Activated naive CD8-positive, alpha-beta T cell treated with anti-CD3 and anti-CD28 coated beads, Interleukin-2, amount 50 U/mL, for 24 hours (primary cell): Measurements from ENCODE around the gene TMPRSS2.

Source experiments
- ATAC-seq: fragments of 150-1000 bp; cut with Tn5 transposase; one replicate; pipeline ENCODE4 v1.10.0; 2021
- DNase-seq: peaks from one replicate; pipeline ENCODE4 v3.0.0; 2021
- H3K27ac Mint-ChIP-seq: one replicate; pipeline ENCODE4 v1.8.0; 2021; ENCODE audit warnings: mild to moderate bottlenecking, mixed read lengths
- H3K27me3 Mint-ChIP-seq: one replicate; pipeline ENCODE4 v1.8.0; 2021; ENCODE audit warnings: mixed read lengths
- H3K36me3 Mint-ChIP-seq: one replicate; pipeline ENCODE4 v1.8.0; 2021; ENCODE audit warnings: low read depth, mixed read lengths
- H3K4me1 Mint-ChIP-seq: one replicate; pipeline ENCODE4 v1.8.0; 2021; ENCODE audit warnings: mixed read lengths
- H3K4me3 Mint-ChIP-seq: one replicate; pipeline ENCODE4 v1.8.0; 2021; ENCODE audit warnings: mild to moderate bottlenecking, moderate library complexity, mixed read lengths
- H3K9me3 Mint-ChIP-seq: one replicate; pipeline ENCODE4 v1.8.0; 2021; ENCODE audit warnings: mixed read lengths

The TMPRSS2 gene

DNA sequence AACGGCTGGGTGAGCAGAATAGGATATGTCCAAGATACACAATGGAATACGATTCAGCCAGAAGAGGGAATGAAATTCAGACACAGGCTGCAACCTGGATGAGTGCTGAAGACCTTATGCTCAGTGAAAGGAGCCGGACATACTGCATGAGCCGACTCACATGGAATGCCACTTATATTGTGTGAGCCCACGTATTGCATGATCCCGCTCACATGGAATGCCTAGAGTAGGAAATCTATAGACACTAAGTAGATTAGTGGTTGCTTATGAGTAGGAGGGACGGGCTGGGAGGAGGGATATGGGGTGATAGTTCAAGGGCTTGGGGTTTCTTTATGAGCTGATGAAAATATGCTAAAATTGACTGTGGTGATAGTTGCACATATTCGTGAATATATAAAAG lies 26.8 kb downstream of the TMPRSS2 start:
- Mint-ChIP-seq H3K4me1 (no peaks in the 10 kb centered on the region), H3K4me3 (no peak overlapping the region), H3K9me3 (no peaks in the 10 kb centered on the region), H3K27ac (no peak overlapping the region), H3K27me3 (peaks cover 5% of the 10 kb centered on the region), H3K36me3 (no peaks in the 10 kb centered on the region)
- no peak for DNase-seq
- ATAC-seq, result no peak

DNA sequence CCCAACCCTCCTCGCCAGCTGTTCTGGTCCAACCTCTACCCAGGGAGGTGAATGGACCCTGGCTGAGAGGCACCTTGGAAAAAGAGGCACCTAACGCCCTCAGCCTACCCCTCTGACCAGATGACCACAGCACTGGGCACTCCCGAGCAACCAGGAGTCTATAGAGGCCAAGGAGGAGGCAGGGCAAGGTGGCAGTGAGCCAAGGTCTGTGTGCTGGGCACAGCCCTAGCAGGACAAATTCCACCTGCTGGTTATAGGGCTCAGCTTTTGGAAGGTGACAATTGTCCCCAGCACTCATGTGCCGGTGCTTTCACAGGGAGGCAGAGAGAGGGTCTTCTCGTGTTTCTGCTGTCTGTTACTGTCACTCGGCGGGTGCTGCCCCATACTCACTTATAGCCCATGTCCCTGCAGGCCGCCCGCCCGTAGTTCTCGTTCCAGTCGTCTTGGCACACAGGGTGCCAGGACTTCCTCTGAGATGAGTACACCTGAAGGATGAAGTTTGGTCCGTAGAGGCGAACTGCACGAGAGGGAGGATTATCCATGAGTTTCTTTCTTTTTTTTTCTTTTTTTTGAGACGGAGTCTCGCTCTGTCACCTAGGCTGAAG lies 27.8 kb downstream of the TMPRSS2 start:
- H3K27ac Mint-ChIP-seq, result no peak overlapping the region
- no peak overlapping the region for H3K4me3 Mint-ChIP-seq
- H3K9me3 Mint-ChIP-seq, result no peaks in the 10 kb centered on the region
- H3K27me3 Mint-ChIP-seq, result peaks cover 5% of the 10 kb centered on the region
- no peak for ATAC-seq
- no peaks in the 10 kb centered on the region for H3K4me1 Mint-ChIP-seq
- no peaks in the 10 kb centered on the region for H3K36me3 Mint-ChIP-seq
- DNase-seq, result no peak

DNA sequence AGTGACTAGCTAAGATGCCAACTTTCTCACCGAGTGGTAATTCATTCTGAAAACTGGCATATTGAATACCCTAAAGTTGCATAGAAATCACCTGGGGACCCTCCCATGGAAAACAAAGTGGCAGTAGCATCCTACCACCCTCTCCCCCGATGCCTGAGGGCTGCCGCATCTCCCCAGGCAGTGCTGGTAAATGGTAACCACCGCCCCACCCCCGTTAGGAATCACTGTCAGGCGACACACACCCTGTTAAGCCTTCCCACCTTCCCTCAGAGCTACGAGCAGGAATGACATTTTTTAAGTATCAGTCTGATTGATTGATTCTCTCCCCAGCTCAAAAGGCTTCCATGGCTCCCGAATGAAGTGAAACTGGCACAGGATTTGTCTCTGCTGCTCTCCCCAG lies 28.3 kb downstream of the TMPRSS2 start:
- DNase-seq (no peak), ATAC-seq (no peak)
- H3K27ac Mint-ChIP-seq, result no peak overlapping the region
- H3K36me3 Mint-ChIP-seq, result no peaks in the 10 kb centered on the region
- no peaks in the 10 kb centered on the region for H3K9me3 Mint-ChIP-seq
- no peak overlapping the region for H3K4me3 Mint-ChIP-seq
- H3K4me1 Mint-ChIP-seq, result no peaks in the 10 kb centered on the region
- peaks cover 5% of the 10 kb centered on the region for H3K27me3 Mint-ChIP-seq

DNA sequence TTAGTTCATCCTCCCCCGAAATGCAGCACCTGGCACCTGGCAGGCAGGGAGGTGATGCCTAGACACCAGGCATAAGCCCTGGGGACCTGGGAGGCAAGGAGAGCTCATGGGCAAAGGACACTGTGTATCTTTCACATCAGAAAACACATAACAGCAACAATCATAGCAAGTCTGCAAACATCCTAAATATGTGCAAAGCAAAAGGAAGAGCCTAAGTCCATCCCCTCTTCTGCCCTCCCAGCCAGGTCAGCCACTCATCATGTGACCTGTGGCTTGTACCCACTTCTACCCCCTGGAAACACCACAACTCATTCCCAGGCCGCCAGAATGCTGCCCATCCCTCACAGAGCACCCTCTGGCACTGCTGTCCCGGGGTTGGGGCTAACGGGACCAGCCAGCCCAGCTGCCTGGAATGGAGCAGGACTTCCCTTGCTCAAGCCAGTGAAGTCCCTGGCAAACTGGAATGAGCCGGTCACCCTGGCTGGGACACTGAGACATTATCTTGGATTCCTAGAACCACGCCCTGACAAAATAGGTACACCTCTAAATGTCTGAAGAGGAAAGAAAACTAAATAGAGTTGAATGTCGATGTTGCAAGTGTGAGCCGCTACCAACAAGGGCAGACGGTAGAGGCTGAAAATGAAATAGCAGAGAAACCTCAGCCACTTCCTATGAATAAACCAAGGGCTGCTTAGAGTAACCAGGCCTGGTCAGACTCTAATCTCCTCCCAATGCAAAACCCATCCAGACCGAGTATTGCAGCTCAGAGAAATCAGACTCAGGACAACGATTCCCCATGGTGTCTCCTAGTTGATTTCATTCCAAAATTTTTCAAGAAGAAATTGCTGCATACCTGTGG lies 29.4 kb downstream of the TMPRSS2 start:
- H3K36me3 Mint-ChIP-seq, result no peaks in the 10 kb centered on the region
- H3K27me3 Mint-ChIP-seq, result peaks cover 5% of the 10 kb centered on the region
- no peak for ATAC-seq

DNA sequence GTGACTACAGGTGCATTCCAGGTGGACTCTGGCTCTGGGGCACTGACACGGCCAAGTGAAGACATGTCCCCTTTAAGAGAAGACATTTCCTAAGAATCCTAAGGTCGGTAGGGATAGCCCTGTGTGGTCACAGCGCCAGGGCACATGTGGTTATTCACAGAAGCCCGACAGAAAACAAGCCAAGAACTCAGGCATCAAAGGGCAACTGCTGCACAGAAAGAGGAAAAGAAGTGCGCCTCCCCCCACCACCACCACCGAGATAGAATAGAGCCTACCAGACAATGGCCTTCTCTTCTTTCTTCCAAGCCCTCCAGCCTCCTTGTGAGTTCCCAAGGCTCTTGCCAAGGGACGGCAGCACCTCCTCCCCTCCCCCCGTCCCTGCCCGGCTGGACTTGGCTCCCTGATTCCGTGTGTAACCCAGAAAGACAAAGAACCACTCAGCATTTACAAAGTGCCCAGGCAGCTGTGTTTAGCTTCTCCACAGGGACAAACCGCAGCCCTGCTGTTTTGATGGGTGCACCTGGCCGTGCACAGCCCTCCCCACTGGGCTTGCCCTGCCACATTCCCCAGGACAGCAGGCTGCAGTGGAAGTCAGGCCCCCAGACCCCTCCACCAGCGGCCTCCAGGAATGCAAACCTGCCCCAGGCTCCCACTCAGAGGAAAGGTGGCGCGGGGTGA lies 30.2 kb downstream of the TMPRSS2 start:
- DNase-seq (no peak), ATAC-seq (no peak)
- H3K36me3 Mint-ChIP-seq, result no peaks in the 10 kb centered on the region
- H3K27ac Mint-ChIP-seq, result no peak overlapping the region
- H3K4me1 Mint-ChIP-seq, result no peaks in the 10 kb centered on the region
- H3K4me3 Mint-ChIP-seq, result no peak overlapping the region
- H3K9me3 Mint-ChIP-seq, result no peaks in the 10 kb centered on the region
- peaks cover 5% of the 10 kb centered on the region for H3K27me3 Mint-ChIP-seq

More for the DNA sequence above, 29.4 kb downstream of the TMPRSS2 start:
- Mint-ChIP-seq H3K4me3 (no peak overlapping the region), H3K4me1 (no peaks in the 10 kb centered on the region), H3K27ac (no peak overlapping the region), H3K9me3 (no peaks in the 10 kb centered on the region)
- DNase-seq, result no peak

DNA sequence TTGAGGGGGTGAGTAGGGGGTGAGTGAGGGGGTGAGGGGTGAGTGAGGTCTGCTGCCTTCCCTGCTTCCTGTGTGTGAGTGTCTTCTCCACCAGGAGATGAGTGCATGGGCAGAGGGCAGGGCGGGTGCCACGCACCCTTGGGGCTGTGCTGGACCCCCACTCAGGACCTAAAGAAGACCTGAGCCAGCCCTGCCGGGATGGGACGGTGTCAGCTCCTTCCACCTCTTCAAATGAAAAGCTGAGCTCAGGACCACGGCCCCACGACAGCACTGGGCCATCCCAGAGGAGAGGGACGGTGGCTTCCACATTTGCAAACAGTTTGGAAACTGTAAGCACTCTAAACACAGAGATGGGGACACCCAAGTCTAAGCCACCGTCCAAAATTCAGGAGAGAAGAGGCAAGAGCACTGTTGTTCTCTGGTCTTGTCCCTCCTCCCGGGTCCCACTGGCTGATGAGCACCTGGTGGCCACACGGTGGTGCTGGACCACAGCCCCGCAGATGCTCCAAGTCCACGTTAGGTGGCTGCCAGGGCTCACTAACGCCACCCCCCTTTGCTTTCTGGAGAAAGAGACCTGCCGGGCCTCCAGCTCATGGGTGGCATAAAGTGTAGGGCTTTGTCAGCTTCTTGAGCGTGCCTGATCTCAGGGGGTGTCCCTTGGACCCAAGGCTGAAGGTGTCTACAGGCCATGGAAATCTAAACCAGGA lies 32.1 kb downstream of the TMPRSS2 start:
- no peak for DNase-seq
- H3K36me3 Mint-ChIP-seq, result no peaks in the 10 kb centered on the region
- ATAC-seq, result no peak
- H3K9me3 Mint-ChIP-seq, result no peaks in the 10 kb centered on the region
- H3K4me1 Mint-ChIP-seq, result no peaks in the 10 kb centered on the region
- H3K4me3 Mint-ChIP-seq, result no peak overlapping the region
- H3K27me3 Mint-ChIP-seq, result peaks cover 5% of the 10 kb centered on the region
- H3K27ac Mint-ChIP-seq, result no peak overlapping the region

DNA sequence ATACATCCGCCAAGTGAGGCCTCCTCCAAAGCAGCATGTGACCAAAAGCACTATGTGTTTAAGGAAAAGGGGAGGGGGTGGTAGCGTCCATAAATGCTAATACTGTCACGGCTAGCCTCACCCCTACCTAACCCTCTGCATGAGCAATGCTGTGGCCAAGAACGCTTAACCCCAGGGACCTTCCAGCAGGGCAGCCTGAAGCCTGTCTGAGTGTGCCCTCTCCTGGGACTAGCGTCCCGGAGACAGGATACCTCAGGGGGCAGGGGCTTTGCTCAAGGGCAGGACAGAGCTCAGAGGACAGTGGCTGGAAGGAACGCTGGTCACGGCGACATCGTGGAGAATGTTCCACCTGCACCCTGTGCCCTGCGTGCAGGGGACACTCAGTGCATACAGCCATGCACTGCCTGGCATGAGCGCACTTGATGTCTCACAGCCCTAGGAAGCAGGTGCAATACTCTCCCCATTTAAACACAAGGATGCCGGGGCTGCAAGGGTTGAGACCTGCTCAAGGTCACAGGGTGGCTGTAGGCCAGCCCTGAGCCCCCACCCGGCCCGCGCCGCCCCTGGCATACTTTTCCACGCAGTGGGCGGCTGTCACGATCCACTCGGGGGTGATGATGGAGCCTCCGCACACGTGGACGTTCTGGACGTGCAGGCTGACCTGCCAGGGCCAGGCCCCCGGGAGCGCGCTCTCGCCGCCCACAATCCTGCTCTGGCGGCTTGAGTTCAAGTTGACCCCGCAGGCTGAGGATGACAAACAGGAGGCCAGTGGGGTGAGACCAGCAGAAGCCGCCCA lies 35.0 kb downstream of the TMPRSS2 start:
- Mint-ChIP-seq H3K4me1 (no peaks in the 10 kb centered on the region), H3K27me3 (peaks cover 8% of the 10 kb centered on the region), H3K36me3 (no peaks in the 10 kb centered on the region), H3K9me3 (no peaks in the 10 kb centered on the region), H3K4me3 (no peak overlapping the region), H3K27ac (no peak overlapping the region)
- ATAC-seq, result no peak
- DNase-seq, result no peak

DNA sequence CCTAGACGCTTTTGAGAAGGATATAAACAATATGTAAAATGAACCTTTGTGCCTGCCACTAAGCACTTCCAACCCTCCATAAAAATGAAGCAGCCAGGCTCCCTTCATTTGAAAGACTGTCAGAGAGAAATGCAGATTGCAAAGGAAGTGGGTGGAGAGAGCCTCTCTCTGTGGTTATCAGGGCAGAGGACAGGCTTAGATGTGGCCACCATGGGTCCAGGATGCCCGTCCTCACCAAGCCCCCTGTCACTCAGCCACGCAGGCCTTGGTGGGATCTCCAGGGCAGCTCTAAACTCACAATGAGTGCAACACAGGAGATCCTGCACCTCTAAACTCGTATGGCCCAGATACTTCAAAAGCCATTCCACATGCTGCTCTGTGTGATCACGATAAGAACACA lies 37.9 kb downstream of the TMPRSS2 start:
- no peak overlapping the region for H3K27ac Mint-ChIP-seq
- no peak for DNase-seq
- H3K27me3 Mint-ChIP-seq, result peaks cover 8% of the 10 kb centered on the region
- no peaks in the 10 kb centered on the region for H3K36me3 Mint-ChIP-seq
- no peaks in the 10 kb centered on the region for H3K4me1 Mint-ChIP-seq
- ATAC-seq, result no peak
- H3K9me3 Mint-ChIP-seq, result no peaks in the 10 kb centered on the region
- H3K4me3 Mint-ChIP-seq, result no peak overlapping the region

DNA sequence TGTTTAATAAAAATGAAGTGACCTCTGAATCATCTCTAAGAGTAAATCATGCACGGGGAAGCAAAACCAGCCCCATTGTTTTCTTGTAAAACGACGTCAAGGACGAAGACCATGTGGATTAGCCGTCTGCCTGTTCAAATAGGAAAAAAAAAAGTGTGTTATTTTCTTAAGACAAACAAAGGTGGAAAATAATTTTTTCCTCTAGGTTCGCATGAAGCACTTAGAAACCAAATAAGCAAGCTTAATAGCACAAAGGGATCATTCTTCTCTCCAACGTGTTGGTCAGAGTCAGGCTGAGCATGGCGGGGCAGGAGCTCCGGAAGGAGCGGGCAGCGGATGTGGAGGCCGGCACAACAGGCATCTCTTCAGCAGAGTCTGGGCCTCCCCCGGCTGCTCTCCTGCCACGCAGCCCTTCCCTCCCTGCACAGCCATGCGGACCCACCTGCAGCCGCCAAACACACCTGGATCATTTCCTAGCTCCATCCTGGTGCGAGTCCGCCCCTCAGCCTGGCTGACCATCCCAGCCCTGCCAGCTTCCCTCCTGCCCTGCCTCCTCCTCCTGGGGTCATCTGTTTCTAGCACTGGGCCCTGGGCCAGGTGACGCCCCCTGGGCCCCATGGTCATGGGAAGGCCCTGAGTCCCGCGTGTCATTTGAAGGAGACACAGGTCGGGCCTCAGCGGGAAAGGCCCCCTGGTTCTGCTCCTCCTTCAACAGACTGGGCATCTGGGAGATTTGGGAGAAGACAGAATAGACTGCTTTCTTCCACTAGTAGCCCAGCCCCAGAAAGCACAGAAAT lies 41.7 kb downstream of the TMPRSS2 start:
- ATAC-seq (no peak), DNase-seq (no peak)
- Mint-ChIP-seq H3K36me3 (no peaks in the 10 kb centered on the region), H3K27me3 (peaks cover 8% of the 10 kb centered on the region), H3K9me3 (no peaks in the 10 kb centered on the region), H3K4me1 (no peaks in the 10 kb centered on the region), H3K4me3 (no peak overlapping the region), H3K27ac (no peak overlapping the region)

DNA sequence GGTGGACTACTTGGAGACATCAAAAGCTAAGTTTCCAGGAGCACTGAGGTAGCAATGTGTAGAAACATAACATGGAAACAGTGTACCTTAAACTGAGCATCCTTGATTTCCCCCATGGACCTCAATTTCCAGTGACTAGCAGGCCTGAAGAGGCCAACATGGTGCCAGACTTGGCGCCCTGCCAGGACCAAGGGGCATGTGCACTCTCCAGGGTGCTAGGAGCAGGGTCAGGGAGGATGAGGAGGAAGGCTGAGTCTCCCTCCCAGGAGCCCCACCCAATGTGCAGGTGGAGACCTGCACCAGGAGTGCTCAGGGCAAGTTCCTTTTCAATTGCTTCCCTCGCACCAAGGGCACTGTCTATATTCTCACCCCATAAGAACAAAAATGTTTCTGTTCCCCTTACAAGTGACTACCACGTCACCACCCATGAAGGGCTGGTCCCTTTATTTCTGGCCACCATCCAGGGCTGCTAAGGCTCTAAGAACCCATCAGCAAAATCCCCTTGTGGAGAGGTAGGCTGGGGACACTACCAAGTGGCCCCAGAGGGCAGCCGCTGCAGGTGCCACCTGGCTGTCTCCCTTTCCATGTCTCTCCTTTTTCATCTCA lies 42.7 kb downstream of the TMPRSS2 start:
- Mint-ChIP-seq H3K36me3 (no peaks in the 10 kb centered on the region), H3K4me3 (no peak overlapping the region), H3K4me1 (no peaks in the 10 kb centered on the region), H3K27ac (no peak overlapping the region), H3K9me3 (no peaks in the 10 kb centered on the region), H3K27me3 (peaks cover 8% of the 10 kb centered on the region)
- ATAC-seq, result no peak
- DNase-seq, result no peak

DNA sequence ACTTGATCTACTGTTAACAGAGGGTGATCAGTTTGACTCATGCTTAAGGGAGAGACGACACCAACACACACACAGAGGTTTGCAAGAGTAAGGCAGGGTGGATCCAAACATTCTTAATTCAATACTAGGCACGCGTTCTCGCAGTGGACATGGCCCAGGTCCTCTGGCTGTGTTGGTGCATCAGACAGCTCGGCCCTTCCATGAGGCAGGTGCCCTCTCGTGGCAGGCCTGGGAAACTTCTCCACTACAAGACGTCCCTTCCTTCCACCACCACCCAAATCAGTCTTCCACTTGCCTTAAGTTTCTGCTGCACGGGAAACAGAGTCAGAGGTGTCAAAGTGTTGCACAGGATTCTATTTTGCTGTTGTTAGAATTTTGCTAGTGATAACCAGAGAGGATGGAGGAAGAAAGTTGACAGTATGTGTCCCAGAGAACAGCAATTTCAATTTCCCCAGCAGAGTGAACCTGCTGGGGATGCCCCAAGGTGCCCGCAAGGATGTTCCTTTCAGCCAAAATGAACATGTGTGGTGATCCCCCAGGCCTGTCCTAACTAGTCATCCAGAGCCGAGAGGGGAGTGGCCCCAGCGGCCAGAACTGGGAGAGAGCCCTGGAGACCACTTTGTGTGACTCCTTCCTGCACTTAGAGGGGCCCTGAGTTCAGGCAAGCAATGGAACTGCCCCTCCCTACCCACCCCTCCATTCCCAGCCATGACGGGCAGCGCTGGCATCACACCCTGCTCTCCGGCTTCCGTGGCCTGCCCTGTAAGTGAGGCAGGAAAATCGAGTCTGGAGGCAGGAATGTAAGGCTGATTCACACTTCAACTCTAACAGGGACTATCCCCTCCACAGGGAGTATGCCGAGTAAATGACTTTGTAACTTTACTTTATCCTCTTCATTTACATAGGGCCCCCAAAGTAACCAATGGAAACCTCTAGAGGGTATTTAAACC lies 47.1 kb downstream of the TMPRSS2 start:
- H3K27ac Mint-ChIP-seq, result no peak overlapping the region
- no peaks in the 10 kb centered on the region for H3K27me3 Mint-ChIP-seq
- peak; percentile 52 for DNase-seq
- H3K9me3 Mint-ChIP-seq, result no peaks in the 10 kb centered on the region
- no peaks in the 10 kb centered on the region for H3K36me3 Mint-ChIP-seq
- ATAC-seq, result peak; percentile 71
- no peaks in the 10 kb centered on the region for H3K4me1 Mint-ChIP-seq
- H3K4me3 Mint-ChIP-seq, result no peak overlapping the region

DNA sequence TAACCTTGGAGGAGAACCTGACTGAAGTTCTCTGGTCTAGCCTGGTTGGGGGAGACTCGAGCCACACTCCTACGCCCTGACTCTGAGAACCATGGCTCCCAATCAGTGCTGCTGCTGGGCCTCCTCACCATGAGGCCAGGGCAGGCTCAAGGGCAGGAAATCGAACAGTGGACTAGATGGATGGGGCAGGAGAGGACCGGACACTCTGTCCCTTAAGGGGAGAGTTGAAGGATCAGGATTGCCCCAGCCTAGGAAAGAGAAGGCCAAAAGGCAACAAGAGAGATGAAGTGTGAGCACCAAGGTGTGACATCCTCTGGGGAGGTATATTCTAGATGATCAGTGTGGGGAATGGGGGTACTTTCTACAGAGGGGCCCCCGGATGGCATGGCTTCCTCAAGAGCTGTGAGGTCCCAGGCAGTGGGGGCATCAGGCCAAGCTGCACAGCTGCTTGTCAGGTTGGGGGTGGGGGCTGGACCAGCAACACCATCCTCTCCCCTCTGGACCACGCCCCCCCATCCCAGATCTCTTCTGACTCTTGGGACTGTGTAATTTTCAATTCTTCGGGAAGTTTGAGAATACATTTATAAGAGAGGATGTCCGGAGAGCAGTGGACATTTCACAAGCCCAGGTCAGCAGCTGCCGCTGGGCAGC lies 47.9 kb downstream of the TMPRSS2 start:
- H3K27me3 Mint-ChIP-seq, result no peaks in the 10 kb centered on the region
- H3K36me3 Mint-ChIP-seq, result no peaks in the 10 kb centered on the region
- no peak for ATAC-seq
- H3K27ac Mint-ChIP-seq, result no peak overlapping the region
- H3K4me3 Mint-ChIP-seq, result no peak overlapping the region
- DNase-seq, result no peak
- H3K4me1 Mint-ChIP-seq, result no peaks in the 10 kb centered on the region
- H3K9me3 Mint-ChIP-seq, result no peaks in the 10 kb centered on the region
